GOT3 (cell line): ENCODE measurements around the gene ARHGAP30.

Experiments
- DNase-seq: peaks from one replicate; lab custom pipeline; 2025; ENCODE audit warnings: mixed read lengths; lab: John Stamatoyannopoulos, UW

The ARHGAP30 gene

DNA sequence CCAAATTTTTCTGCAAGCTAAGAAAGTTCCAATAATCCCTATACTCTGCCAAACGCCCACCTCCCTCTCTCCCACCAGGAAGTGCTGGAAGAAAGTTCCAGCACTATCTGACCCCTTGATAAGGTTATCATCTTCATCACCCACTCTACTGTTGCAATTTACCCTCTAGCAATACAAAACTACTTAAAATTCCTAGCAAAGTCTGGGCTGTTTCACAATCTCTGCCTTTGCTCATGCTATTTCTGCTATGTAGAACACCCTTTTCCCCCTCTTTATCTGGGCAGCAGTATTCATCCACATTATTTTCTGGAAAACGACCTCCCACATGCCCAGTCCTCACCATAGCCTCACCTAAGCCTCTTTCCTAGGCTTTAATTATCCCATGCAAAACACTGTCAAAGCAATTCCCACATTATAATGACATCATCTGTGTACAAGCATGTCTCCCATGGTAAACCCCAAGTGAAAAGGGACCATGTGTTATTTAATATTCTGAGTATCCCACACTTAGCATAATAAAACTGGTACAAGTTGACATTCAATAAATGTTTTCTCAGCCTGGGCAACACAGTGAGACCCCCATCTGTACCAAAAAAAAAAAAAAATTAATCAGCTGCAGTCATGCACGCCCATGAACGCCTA lies 60.7 kb downstream of the ARHGAP30 start:
- DNase-seq, result no peak

DNA sequence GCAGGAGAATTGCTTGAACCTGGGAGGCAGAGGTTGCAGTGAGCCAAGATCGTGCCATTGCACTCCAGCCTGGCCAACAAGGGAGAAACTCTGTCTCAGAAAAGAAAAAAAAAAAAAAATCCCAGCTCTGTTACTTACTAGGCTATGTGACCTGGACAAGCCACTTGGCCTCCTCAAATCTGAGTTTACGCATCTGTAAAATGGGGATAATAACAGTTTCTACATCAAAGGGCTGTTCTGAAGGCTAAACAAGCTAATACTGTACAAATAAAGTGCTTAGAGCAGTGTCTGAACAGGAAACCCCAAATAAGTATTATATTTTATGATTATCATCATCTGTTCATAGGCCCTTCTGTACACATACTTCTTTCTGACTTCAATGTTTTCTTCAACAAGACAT lies 62.3 kb downstream of the ARHGAP30 start:
- no peak for DNase-seq

DNA sequence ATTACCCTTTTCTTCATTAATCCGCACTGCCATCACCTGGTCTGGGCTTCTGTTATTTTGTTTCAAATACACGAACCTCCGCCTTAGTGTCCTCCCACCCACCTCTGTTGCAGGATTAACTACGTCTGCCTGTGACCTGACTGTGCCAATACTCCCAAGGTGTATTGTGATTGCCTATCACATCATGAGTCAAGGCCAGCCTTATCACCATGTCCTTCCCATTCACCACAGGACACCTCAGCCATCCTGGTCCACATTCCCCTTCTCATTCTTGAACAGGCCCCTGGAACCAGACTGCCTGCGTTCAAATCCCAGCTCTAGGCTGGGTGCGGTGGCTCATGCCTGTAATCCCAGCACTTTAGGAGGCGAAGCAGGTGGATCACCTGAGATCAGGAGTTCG lies 63.1 kb downstream of the ARHGAP30 start:
- no peak for DNase-seq

DNA sequence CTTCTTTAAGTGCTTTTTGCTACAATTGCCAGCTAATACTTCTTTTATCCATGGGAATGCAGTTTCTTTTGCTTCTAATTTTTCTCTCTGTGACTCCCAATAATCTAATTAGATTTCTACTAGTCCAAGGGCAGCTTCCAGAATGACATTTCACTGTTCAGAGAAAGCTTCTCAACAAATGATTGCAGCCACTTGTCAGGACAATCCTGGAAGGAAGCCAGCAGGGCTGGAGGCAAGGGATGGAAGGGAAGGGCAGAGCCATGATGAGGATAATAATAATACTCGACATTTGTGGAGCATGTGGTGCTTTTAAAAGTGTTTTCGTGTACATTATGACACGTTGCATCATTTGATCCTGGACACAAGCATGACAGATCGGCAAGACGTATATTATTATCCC lies 68.2 kb downstream of the ARHGAP30 start:
- DNase-seq, result no peak

DNA sequence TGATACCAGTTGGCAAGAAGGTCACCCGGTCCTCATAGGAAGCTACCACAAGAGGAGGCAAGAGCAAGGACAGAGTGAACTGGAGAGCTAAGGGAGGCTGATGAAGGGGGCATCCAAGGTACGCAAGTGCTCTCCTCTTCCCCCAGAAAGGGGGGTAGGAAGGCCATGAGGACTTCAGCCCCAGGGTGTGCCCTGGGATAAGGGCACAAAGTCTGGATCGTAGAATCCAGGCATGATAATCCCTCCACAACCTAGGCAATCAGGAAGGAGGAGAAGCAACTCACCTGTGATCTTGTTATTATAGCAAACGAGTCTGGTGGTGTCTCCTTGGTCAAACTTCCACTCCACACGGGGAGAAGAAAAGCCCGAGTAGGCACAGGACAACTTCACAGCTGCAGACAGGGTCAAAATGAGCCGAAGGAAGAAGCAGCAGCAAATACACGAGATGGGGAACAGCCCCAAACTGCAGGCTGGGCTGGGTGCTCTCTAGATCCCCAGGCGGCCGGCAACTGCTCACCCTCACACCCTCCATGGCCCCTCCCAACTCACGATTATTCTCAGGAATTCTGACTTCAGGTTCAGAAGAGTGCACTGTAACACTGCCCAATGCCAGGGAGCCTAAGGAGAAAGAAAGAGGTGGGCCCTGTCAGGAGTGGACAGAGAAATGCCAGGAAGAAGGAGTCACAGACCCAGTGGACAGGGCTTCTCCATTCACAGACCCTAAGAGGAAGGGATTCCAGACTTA lies 68.8 kb downstream of the ARHGAP30 start:
- DNase-seq, result no peak

DNA sequence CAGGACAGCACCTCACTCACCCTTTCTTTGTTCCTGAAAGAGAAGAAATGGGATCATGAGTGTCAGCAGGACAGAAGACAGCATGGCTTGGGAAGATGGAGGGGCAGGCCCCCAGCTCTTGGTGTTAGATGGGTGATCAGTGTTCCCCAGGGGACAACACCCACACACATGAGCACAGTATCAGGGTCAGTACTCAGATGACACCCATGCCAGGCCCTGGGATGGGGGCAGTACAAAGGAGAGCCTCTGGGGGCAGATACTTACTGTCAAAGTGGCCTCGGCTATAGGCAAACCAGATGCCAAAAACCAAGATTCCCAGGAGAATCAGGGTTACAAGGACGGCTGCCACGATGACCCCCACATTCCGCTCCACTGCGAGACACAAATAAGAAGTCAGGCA lies 70.3 kb downstream of the ARHGAP30 start:
- no peak for DNase-seq

GRCh38 chr1:160997323-160998038 lies 72.2 kb downstream of the ARHGAP30 start:
- DNase-seq, result no peak
